ENCODE results near the gene NPRL2. TPM values are rescaled to one million over a fixed set of nuclear protein-coding genes. Genes with fewer than 3 reads are reported as not detected.
A peak's percentile ranks its signal among the peaks of the same experiment; 100 is the strongest.

NPRL2 gene
- total RNA-seq, 2 donors from 2014 or later: 21.8 TPM

- H3K4me1 Mint-ChIP-seq: no peaks in the 10 kb centered on the region
Measured at GRCh38 chr3:50365080-50365841, 14.7 kb upstream of the NPRL2 start.

GRCh38 chr3:50364573-50365079, 14.1 kb upstream of the NPRL2 start:
- no peaks in the 10 kb centered on the region for H3K9me3 ChIP-seq (ENCODE audit: control insufficient read depth, low read length)
- peak overlapping the region; percentile 70 for H3K27ac ChIP-seq (ENCODE audit: low read depth, low read length)
- peaks cover 13% of the 10 kb centered on the region for H3K27me3 ChIP-seq (ENCODE audit: control insufficient read depth, insufficient read depth, low read length, poor library complexity, severe bottlenecking)
- H3K4me1 ChIP-seq (ENCODE audit: control insufficient read depth, insufficient read depth, low read length): no peaks in the 10 kb centered on the region
- Mint-ChIP-seq H3K4me1 (no peaks in the 10 kb centered on the region), H3K27me3 (ENCODE audit: insufficient read depth) (peaks cover 11% of the 10 kb centered on the region), H3K36me3 (ENCODE audit: low read depth) (no peaks in the 10 kb centered on the region), H3K4me3 (peak overlapping the region; percentile 61), H3K9me3 (no peaks in the 10 kb centered on the region), H3K27ac (no peak overlapping the region)
- no peaks in the 10 kb centered on the region for H3K36me3 ChIP-seq (ENCODE audit: control insufficient read depth, insufficient read depth, low read length)
- DNase-seq: peak; percentile 83
- 20 to 29% methylated on average over 24 to 48 of the region's 48 CpGs for WGBS, 2 experiments (ENCODE audit: insufficient coverage in 1 of 2, insufficient read length in 1 of 2)
- H3K4me3 ChIP-seq (ENCODE audit: low read length): no peak overlapping the region
- no peak overlapping the region for H3K9ac ChIP-seq (ENCODE audit: extremely low read depth, low read length, poor library complexity, severe bottlenecking)
- TF ChIP-seq CTCF (conservative IDR thresholded peaks at IDR 0.05): no peak

More at GRCh38 chr3:50365080-50365841, 14.7 kb upstream of the NPRL2 start:
- 0 to 7% methylated on average over 12 to 53 of the region's 53 CpGs for WGBS, 2 experiments (ENCODE audit: insufficient coverage in 1 of 2, insufficient read length in 1 of 2)
- TF ChIP-seq CTCF (conservative IDR thresholded peaks at IDR 0.05): peak; percentile 46
- Histone ChIP-seq H3K36me3 (ENCODE audit: control insufficient read depth, insufficient read depth, low read length) (no peaks in the 10 kb centered on the region), H3K4me3 (ENCODE audit: low read length) (peak overlapping the region; percentile 84), H3K4me1 (ENCODE audit: control insufficient read depth, insufficient read depth, low read length) (no peaks in the 10 kb centered on the region), H3K27ac (ENCODE audit: low read depth, low read length) (peak overlapping the region; percentile 70), H3K9ac (ENCODE audit: extremely low read depth, low read length, poor library complexity, severe bottlenecking) (peak overlapping the region; percentile 60), H3K9me3 (ENCODE audit: control insufficient read depth, low read length) (no peaks in the 10 kb centered on the region), H3K27me3 (ENCODE audit: control insufficient read depth, insufficient read depth, low read length, poor library complexity, severe bottlenecking) (peaks cover 13% of the 10 kb centered on the region)
- Mint-ChIP-seq H3K27ac (peak overlapping the region; percentile 44), H3K27me3 (ENCODE audit: insufficient read depth) (peaks cover 11% of the 10 kb centered on the region), H3K4me3 (peak overlapping the region; percentile 61), H3K36me3 (ENCODE audit: low read depth) (no peaks in the 10 kb centered on the region), H3K9me3 (no peaks in the 10 kb centered on the region)
- peak; percentile 98 for DNase-seq

- Mint-ChIP-seq H3K4me1 (peaks cover 25% of the 10 kb centered on the region), H3K27ac (peak overlapping the region; percentile 26), H3K36me3 (ENCODE audit: low read depth) (peaks cover 10% of the 10 kb centered on the region), H3K27me3 (ENCODE audit: insufficient read depth) (peaks cover 11% of the 10 kb centered on the region), H3K9me3 (no peaks in the 10 kb centered on the region), H3K4me3 (peak overlapping the region; percentile 83)
- no peak for TF ChIP-seq CTCF (conservative IDR thresholded peaks at IDR 0.05)
- Histone ChIP-seq H3K36me3 (ENCODE audit: control insufficient read depth, insufficient read depth, low read length) (peaks cover 18% of the 10 kb centered on the region), H3K27me3 (ENCODE audit: control insufficient read depth, insufficient read depth, low read length, poor library complexity, severe bottlenecking) (peaks cover 4% of the 10 kb centered on the region), H3K4me1 (ENCODE audit: control insufficient read depth, insufficient read depth, low read length) (peaks cover 11% of the 10 kb centered on the region), H3K27ac (ENCODE audit: low read depth, low read length) (no peak overlapping the region), H3K9me3 (ENCODE audit: control insufficient read depth, low read length) (no peaks in the 10 kb centered on the region), H3K4me3 (ENCODE audit: low read length) (peak overlapping the region; percentile 90), H3K9ac (ENCODE audit: extremely low read depth, low read length, poor library complexity, severe bottlenecking) (no peak overlapping the region)
- no peak for DNase-seq
- whole genome bisulfite sequencing, 2 experiments (ENCODE audit: insufficient coverage in 1 of 2, insufficient read length in 1 of 2): 33 to 39% methylated on average over 8 of the region's 8 CpGs
Measured at GRCh38 chr3:50359760-50360110, 9.2 kb upstream of the NPRL2 start.
